HepG2 (cell line): ENCODE measurements around the gene OSBPL9. TPM values are rescaled to one million over a fixed set of nuclear protein-coding genes. Genes with fewer than 3 reads are reported as not detected.

ENCODE experiments used
- ARNT ChIP-seq: fragments of 450-650 bp; IDR thresholded peaks from 2 replicates; pipeline ENCODE4 v1.6.1; 2017
- ATF2 ChIP-seq: sonication (generic); formaldehyde crosslinking; IDR thresholded peaks from 2 replicates; pipeline ENCODE4 v1.4.0; 2020; ENCODE audit warnings: missing genetic modification reagents
- HDAC2 ChIP-seq: sonication (generic); formaldehyde crosslinking; IDR thresholded peaks from 2 replicates; pipeline ENCODE4 v1.4.0; 2020; ENCODE audit warnings: missing genetic modification reagents
- HNRNPLL ChIP-seq: fragments of 200-400 bp; formaldehyde crosslinking; IDR thresholded peaks from 2 replicates; pipeline ENCODE4 v1.6.1; 2017; ENCODE audit warnings: mild to moderate bottlenecking, low read depth, low read length; ENCODE audit not compliant: poor library complexity, severe bottlenecking
- HOXA5 ChIP-seq: sonication (generic); formaldehyde crosslinking; IDR thresholded peaks from 2 replicates; pipeline ENCODE4 v1.4.0; 2020; ENCODE audit warnings: missing genetic modification reagents
- ISX ChIP-seq: sonication (generic); formaldehyde crosslinking; conservative IDR thresholded peaks from 2 replicates; pipeline ENCODE4 v1.5.0; 2020; ENCODE audit warnings: missing genetic modification reagents
- JUND ChIP-seq: sonication (generic); formaldehyde crosslinking; IDR thresholded peaks from 2 replicates; pipeline ENCODE4 v1.8.0; 2022; ENCODE audit warnings: mild to moderate bottlenecking, missing genetic modification reagents
- MAZ ChIP-seq, 2 experiments: sonication (generic) in 1 of 2; formaldehyde crosslinking in 1 of 2; IDR thresholded peaks; 2 replicates each; pipeline versions ENCODE4 v1.5.0 to v1.6.1; 2012 to 2020; ENCODE audit warnings: low read depth in 2 of 2, mild to moderate bottlenecking in 2 of 2, borderline replicate concordance in 1 of 2, improper control_type of control experiment in 1 of 2, low read length in 1 of 2, missing genetic modification reagents in 1 of 2, moderate library complexity in 1 of 2
- MXD4 ChIP-seq: IDR thresholded peaks from 2 replicates; pipeline ENCODE4 v1.6.1; 2016; ENCODE audit warnings: mild to moderate bottlenecking, missing biosample characterization, missing genetic modification reagents
- NBN ChIP-seq: fragments of 450-650 bp; conservative IDR thresholded peaks from 2 replicates; pipeline ENCODE4 v1.6.1; 2017
- NCOR1 ChIP-seq: fragments of 200-600 bp; sonication (generic); IDR thresholded peaks from 2 replicates; pipeline ENCODE4 v1.7.0; 2017; ENCODE audit warnings: antibody characterized with exemption, low read length, borderline replicate concordance
- RFX5 ChIP-seq: IDR thresholded peaks from 2 replicates; pipeline ENCODE4 v1.6.1; 2011; ENCODE audit warnings: low read depth, low read length, improper control_type of control experiment
- RORA ChIP-seq: sonication (generic); formaldehyde crosslinking; IDR thresholded peaks from 2 replicates; pipeline ENCODE4 v1.5.0; 2020; ENCODE audit warnings: mild to moderate bottlenecking, missing genetic modification reagents, moderate library complexity
- SNAPC5 ChIP-seq: sonication (generic); formaldehyde crosslinking; IDR thresholded peaks from 2 replicates; pipeline ENCODE4 v1.8.1; 2023; ENCODE audit warnings: mild to moderate bottlenecking, missing genetic modification reagents, borderline replicate concordance
- TFDP2 ChIP-seq: sonication (generic); formaldehyde crosslinking; IDR thresholded peaks from 2 replicates; pipeline ENCODE4 v1.4.0; 2020; ENCODE audit warnings: missing genetic modification reagents
- TRIM24 ChIP-seq: sonication (generic); formaldehyde crosslinking; IDR thresholded peaks from 2 replicates; pipeline ENCODE4 v1.8.0; 2022; ENCODE audit warnings: mild to moderate bottlenecking, missing genetic modification reagents
- XRCC5 ChIP-seq: fragments of 200-400 bp; formaldehyde crosslinking; optimal IDR thresholded peaks from 2 replicates; pipeline ENCODE3; 2017; ENCODE audit warnings: mild to moderate bottlenecking, low read length
- ZFP36 ChIP-seq: fragments of 150-350 bp; IDR thresholded peaks from 2 replicates; pipeline ENCODE4 v1.6.1; 2018; ENCODE audit warnings: borderline replicate concordance, low read length, low read depth; ENCODE audit not compliant: partially characterized antibody
- ZGPAT ChIP-seq: IDR thresholded peaks from 2 replicates; pipeline ENCODE4 v1.6.1; 2016; ENCODE audit warnings: mild to moderate bottlenecking
- ZKSCAN8 ChIP-seq: IDR thresholded peaks from 2 replicates; pipeline ENCODE4 v1.6.1; 2016; ENCODE audit warnings: borderline replicate concordance, missing genetic modification reagents, missing compliant biosample characterization
- ZNF138 ChIP-seq: sonication (generic); formaldehyde crosslinking; IDR thresholded peaks from 2 replicates; pipeline ENCODE4 v1.5.0; 2020; ENCODE audit warnings: mild to moderate bottlenecking, low read depth, missing genetic modification reagents
- ZNF18 ChIP-seq: sonication (generic); formaldehyde crosslinking; IDR thresholded peaks from 2 replicates; pipeline ENCODE4 v1.8.0; 2022; ENCODE audit warnings: mild to moderate bottlenecking, missing genetic modification reagents; ENCODE audit not compliant: insufficient replicate concordance
- ZNF207 ChIP-seq: fragments of 450-650 bp; IDR thresholded peaks from 2 replicates; pipeline ENCODE4 v1.6.1; 2016; ENCODE audit warnings: antibody characterized with exemption, borderline replicate concordance
- ZNF460 ChIP-seq: sonication (generic); formaldehyde crosslinking; IDR thresholded peaks from 2 replicates; pipeline ENCODE4 v1.5.1; 2020; ENCODE audit warnings: missing genetic modification reagents, mild to moderate bottlenecking, borderline replicate concordance
- ZNF607 ChIP-seq: sonication (generic); formaldehyde crosslinking; IDR thresholded peaks from 2 replicates; pipeline ENCODE4 v1.5.1; 2020; ENCODE audit warnings: missing genetic modification reagents, mild to moderate bottlenecking, borderline replicate concordance
- polyA plus RNA-seq, 8 experiments: library from polyadenylated mRNA; depleted of rRNA in 3 of 8; stranded (reverse) in 7 of 8; unstranded in 1 of 8; fragments of >200 nt; fragmentation: Illumina TruSeq in 4 of 8; extraction: Trizol in 4 of 8; gene quantifications; 2 replicates each; pipeline versions ENCODE4 v1.2.1 to v1.2.3, GENCODE V29; 2011 to 2016; ENCODE audit warnings: low read depth in 4 of 8, missing spikeins in 1 of 8, mixed read lengths in 1 of 8; ENCODE audit not compliant: insufficient read depth in 1 of 8
- total RNA-seq, 5 experiments: library from RNA; depleted of rRNA; stranded (reverse); fragments of >200 nt; fragmentation: Illumina TruSeq; extraction: Trizol; gene quantifications; 2 replicates each; pipeline ENCODE4 v1.2.3, GENCODE V29; 2016; ENCODE audit warnings: low read depth in 1 of 5

OSBPL9 gene
- total and polyA plus RNA-seq, 2 of the 13 experiments (the other 11 are each of a cell fraction or from before 2014, with no cell fraction given), result 83.6 to 142 TPM

GRCh38 chr1:51729156-51729823, 112.4 kb downstream of the OSBPL9 start (continued):
- TF ChIP-seq HDAC2 (CRISPR knock-in tag) (peak; percentile 54), TRIM24 (CRISPR knock-in tag) (no peak), MXD4 (CRISPR knock-in tag) (peak; percentile 90), MAZ (IDR thresholded peaks at IDR 0.05; ENCODE audit: borderline replicate concordance, low read depth, low read length) (peak; percentile 93), MAZ (CRISPR knock-in tag; IDR thresholded peaks at IDR 0.05; ENCODE audit: low read depth) (peak; percentile 91), ZNF607 (CRISPR knock-in tag) (no peak), XRCC5 (no peak), ARNT (no peak), ZNF207 (no peak), ZNF460 (CRISPR knock-in tag) (no peak), HOXA5 (CRISPR knock-in tag) (no peak), RFX5 (peak; percentile 49; the same call in 1 of the 2 replicates), ZNF138 (CRISPR knock-in tag) (no peak), ZFP36 (no peak), ATF2 (CRISPR knock-in tag) (no peak), TFDP2 (CRISPR knock-in tag) (peak; percentile 64), ISX (CRISPR knock-in tag) (no peak), ZGPAT (CRISPR knock-in tag) (peak; percentile 88), ZNF18 (CRISPR knock-in tag) (peak; percentile 23), NCOR1 (peak; percentile 57; the same call in 1 of the 2 replicates), NBN (no peak), JUND (CRISPR knock-in tag) (no peak), HNRNPLL (peak; percentile 85), RORA (CRISPR knock-in tag) (no peak), SNAPC5 (no peak), ZKSCAN8 (CRISPR knock-in tag) (no peak; the same call in 1 of the 2 replicates)
